Measurements from ENCODE around the gene UGT2B17. TPM values are rescaled to one million over a fixed set of nuclear protein-coding genes. Genes with fewer than 3 reads are reported as not detected.
"Not testable (repeated sequence)": the region's sequence is repeated elsewhere in the genome, so short reads cannot be mapped to it uniquely, and the experiment has no call there.

UGT2B17 gene
- under 1 TPM in 4 of 7 donors, not detected in 3; 0.15 to 0.26 (median 0.22) TPM for total RNA-seq
- polyA plus RNA-seq: not detected
- long read RNA-seq, donor 1: 0 reads
- long read RNA-seq, donor 2: 0 reads
- long read RNA-seq, donor 3, partial matches to known transcripts: 0 of 1 reads
- long read RNA-seq, donor 3, other reads (novel, unspliced or antisense): 1 of 1 reads

DNA sequence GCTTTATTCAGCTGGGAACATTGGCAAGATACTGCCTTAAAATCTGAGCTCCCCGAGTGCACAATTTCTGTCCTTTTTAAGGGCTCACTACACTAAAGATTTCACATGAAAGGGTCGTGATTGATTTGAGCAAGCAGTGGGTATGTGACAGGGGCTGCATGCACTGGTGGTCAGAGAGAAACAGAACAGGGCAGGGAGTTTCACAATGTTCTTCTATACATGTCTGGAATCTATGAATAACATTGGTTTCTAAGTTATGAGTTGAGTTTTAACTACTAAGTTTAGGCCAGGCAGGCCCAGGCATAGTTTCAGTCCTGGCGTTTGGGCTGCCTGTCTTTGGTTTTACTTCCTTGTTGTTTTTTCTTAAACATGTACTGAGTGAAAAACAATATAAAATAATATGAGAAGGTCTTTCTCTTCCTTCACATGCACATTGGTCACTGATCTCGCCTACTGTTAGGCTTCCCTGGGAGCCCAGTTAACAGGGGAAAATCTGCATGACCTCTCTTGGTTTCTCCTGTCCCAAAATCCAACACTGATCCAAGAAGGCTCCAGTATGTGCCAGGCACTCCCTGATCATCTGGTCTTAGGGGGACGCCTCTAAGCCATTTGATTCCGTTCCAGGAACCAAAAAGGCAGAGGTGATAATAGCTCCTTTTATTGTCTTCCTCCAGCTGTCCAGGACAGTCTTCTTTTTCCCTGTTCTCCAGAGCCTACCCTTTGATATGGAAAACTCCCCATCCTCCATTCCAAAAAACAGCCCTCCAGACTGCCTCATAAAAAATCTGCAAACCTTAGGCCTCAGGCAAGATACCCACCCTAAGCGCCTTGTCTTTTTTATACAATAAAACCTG is at the start of gene UGT2B17:
Gene UGT2B17, minus strand, starts transcription at position 51 of the 854 bp plus-strand sequence. CDS start 7,838 bp downstream, outside the sequence.
- DNase-seq: no peak
- no peaks in the 10 kb centered on the region for H3K36me3 ChIP-seq
- intact Hi-C loops (cut with DNase I): no loop called here
- no peak within 1 kb of the TSS for H3K27ac ChIP-seq
- no peaks in the 10 kb centered on the region for H3K27me3 ChIP-seq
- TF ChIP-seq CTCF (IDR thresholded peaks at IDR 0.05): no peak
- 60% methylated on average over 7 of the region's 7 CpGs; no CpG with 5 or more reads in 1 of the 3 donors for WGBS, 3 donors
- no peaks in the 10 kb centered on the region for H3K4me1 ChIP-seq (ENCODE audit: insufficient read depth)
- no peaks in the 10 kb centered on the region for H3K9me3 ChIP-seq
- no peak within 1 kb of the TSS for H3K4me3 ChIP-seq

- H3K36me3 ChIP-seq; H3K4me3 ChIP-seq; H3K4me1 ChIP-seq (ENCODE audit: insufficient read depth); H3K9me3 ChIP-seq; H3K27ac ChIP-seq; DNase-seq; intact Hi-C loops (cut with DNase I); H3K27me3 ChIP-seq: not testable (repeated sequence)
- 85 to 90% methylated on average over 2 of the region's 2 CpGs; no CpG with 5 or more reads in 1 of the 3 donors for WGBS, 3 donors
Observed at GRCh38 chr4:68622731-68623130, 46.6 kb upstream of the UGT2B17 start.

DNA sequence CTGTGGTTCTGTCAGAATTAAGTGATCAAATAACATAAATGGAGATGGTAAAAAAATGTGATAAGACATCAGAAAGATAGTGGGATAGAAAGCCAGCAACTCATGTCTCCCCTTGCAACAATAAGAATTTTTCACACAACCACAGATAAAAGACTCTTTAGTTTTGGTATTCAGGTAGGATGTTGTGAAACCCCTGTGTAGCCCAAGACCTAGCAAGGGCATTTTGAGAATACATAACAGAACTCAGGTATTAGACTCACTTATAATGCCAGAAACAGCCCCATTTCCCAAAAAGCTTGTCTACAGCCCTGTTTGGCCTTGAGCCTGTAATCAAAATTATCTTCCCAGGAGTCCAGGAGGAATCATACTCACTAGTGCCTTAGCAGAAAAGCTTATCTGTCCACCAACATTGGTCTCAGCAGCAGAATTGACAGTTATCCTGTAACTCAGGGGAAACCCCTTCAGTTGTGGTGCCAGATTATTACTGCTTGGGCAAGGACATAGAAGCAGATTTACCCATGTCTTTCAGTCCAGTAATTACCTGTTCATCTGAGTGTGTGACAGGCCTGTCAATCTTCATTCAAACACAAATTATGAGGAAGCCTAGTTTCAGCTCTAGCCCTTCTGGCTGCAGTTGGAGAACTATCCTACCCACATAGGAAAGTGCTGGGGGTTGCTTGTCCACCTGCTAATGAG is 41.0 kb upstream of the UGT2B17 start:
- TF ChIP-seq POLR2A (IDR thresholded peaks at IDR 0.05) (no peak), EP300 (IDR thresholded peaks at IDR 0.05) (no peak), CTCF (IDR thresholded peaks at IDR 0.05) (no peak)
- Histone ChIP-seq H3K4me1 (ENCODE audit: insufficient read depth) (no peaks in the 10 kb centered on the region), H3K36me3 (no peaks in the 10 kb centered on the region), H3K27me3 (no peaks in the 10 kb centered on the region), H3K4me3 (no peak overlapping the region), H3K27ac (no peak overlapping the region), H3K9me3 (no peaks in the 10 kb centered on the region)
- intact Hi-C loops (cut with DNase I): no loop called here
- no peak for DNase-seq

GRCh38 chr4:68615699-68616422 is 39.7 kb upstream of the UGT2B17 start:
- no peaks in the 10 kb centered on the region for H3K9me3 ChIP-seq
- intact Hi-C loops (cut with DNase I): no loop called here
- H3K27ac ChIP-seq: no peak overlapping the region
- H3K4me3 ChIP-seq: no peak overlapping the region
- DNase-seq: no peak
- no peaks in the 10 kb centered on the region for H3K36me3 ChIP-seq
- H3K4me1 ChIP-seq (ENCODE audit: insufficient read depth): no peaks in the 10 kb centered on the region
- no peaks in the 10 kb centered on the region for H3K27me3 ChIP-seq
- TF ChIP-seq CTCF (IDR thresholded peaks at IDR 0.05): no peak
- TF ChIP-seq EP300 (IDR thresholded peaks at IDR 0.05): no peak
- TF ChIP-seq POLR2A (IDR thresholded peaks at IDR 0.05): no peak
- WGBS, 3 donors: 86 to 90% methylated on average over 11 of the region's 11 CpGs; no CpG with 5 or more reads in 1 of the 3 donors
